Immature natural killer cell (primary cell): Measurements from ENCODE around the gene NFS1. TPM values are rescaled to one million over a fixed set of nuclear protein-coding genes. Genes with fewer than 3 reads are reported as not detected.
"Not testable (repeated sequence)": the region's sequence is repeated elsewhere in the genome, so short reads cannot be mapped to it uniquely, and the experiment has no call there.

Source experiments
- DNase-seq, 3 donors: peaks; one replicate each; pipeline ENCODE4 v3.0.0; 2022; ENCODE audit warnings: mixed read lengths in 1 of 3
- H3K27ac Mint-ChIP-seq, 6 donors: one replicate each; pipeline ENCODE4 v1.8.0; 2020; ENCODE audit warnings: mixed read lengths in 6 of 6, mild to moderate bottlenecking in 5 of 6, inconsistent platforms in 4 of 6, moderate library complexity in 3 of 6
- H3K27me3 Mint-ChIP-seq, 3 donors: one replicate each; pipeline ENCODE4 v1.8.0; 2020 to 2021; ENCODE audit warnings: low read depth in 3 of 3, mild to moderate bottlenecking in 3 of 3, mixed read lengths in 3 of 3, moderate library complexity in 3 of 3, inconsistent platforms in 1 of 3
- H3K36me3 Mint-ChIP-seq, 3 donors: one replicate each; pipeline ENCODE4 v1.8.0; 2020; ENCODE audit warnings: mixed read lengths in 3 of 3, inconsistent platforms in 2 of 3, mild to moderate bottlenecking in 2 of 3
- H3K4me1 Mint-ChIP-seq, 2 donors: one replicate each; pipeline ENCODE4 v1.8.0; 2020; ENCODE audit warnings: inconsistent platforms in 2 of 2, mild to moderate bottlenecking in 2 of 2, mixed read lengths in 2 of 2, moderate library complexity in 1 of 2
- H3K4me3 Mint-ChIP-seq, 5 donors: one replicate each; pipeline ENCODE4 v1.8.0; 2020; ENCODE audit warnings: mild to moderate bottlenecking in 5 of 5, mixed read lengths in 5 of 5, inconsistent platforms in 3 of 5, moderate library complexity in 3 of 5
- H3K9me3 Mint-ChIP-seq, 6 donors: one replicate each; pipeline ENCODE4 v1.8.0; 2020; ENCODE audit warnings: mild to moderate bottlenecking in 6 of 6, mixed read lengths in 6 of 6, inconsistent platforms in 4 of 6, moderate library complexity in 3 of 6
- polyA plus RNA-seq, 3 donors: library from polyadenylated mRNA; unstranded; fragments of 300-500 nt; fragmentation: Illumina TruSeq; gene quantifications; one replicate each; pipeline ENCODE4 v1.2.3, GENCODE V29; 2021

Gene NFS1
- polyA plus RNA-seq, 3 donors from 2014 or later, result 8.1 to 21.3 (median 20.0) TPM

DNA sequence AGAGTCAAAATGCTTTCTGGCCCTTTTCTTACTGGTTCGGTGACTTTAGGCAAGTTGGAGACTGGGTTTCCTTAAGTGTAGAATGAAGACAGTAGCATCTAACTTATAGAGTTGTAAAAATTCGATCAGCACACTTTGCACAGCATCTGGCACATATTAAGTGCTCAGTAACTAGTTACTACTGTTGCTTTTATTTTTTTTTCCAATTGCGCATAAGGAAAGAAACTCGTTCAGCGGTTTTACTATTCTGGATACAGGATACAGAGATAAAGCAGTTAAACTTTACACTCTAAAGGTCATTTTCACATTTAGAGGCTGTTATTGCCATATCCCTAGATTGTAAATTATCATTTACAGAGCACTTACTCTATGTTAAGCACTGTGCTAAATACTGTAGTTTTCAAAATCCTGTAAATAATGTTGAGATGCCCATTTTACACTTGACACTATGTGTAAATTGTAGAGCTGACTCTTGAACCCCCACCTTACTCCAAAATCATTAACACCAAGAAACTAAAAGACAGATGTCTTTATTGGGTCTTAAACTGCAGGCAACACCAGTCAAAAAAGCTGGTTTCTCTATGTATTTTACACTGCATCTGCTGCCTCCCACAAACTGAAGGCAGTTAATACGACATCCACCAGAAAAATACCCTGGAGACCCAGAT, 939 bp upstream of the NFS1 start:
- Mint-ChIP-seq H3K9me3 (no peaks in the 10 kb centered on the region), H3K4me3 (peak overlapping the region; percentile 89 to 97 (median 92)), H3K27me3 (peaks cover 15 to 53% (median 45%) of the 10 kb centered on the region in 3 donors), H3K27ac (peak overlapping the region; percentile 93 to 97 (median 95)), H3K4me1 (peaks cover 37 to 72% of the 10 kb centered on the region in 2 donors), H3K36me3 (peaks cover 11 to 36% (median 33%) of the 10 kb centered on the region in 3 donors)
- peak in 1 of 3 donors; percentile 2 for DNase-seq

DNA sequence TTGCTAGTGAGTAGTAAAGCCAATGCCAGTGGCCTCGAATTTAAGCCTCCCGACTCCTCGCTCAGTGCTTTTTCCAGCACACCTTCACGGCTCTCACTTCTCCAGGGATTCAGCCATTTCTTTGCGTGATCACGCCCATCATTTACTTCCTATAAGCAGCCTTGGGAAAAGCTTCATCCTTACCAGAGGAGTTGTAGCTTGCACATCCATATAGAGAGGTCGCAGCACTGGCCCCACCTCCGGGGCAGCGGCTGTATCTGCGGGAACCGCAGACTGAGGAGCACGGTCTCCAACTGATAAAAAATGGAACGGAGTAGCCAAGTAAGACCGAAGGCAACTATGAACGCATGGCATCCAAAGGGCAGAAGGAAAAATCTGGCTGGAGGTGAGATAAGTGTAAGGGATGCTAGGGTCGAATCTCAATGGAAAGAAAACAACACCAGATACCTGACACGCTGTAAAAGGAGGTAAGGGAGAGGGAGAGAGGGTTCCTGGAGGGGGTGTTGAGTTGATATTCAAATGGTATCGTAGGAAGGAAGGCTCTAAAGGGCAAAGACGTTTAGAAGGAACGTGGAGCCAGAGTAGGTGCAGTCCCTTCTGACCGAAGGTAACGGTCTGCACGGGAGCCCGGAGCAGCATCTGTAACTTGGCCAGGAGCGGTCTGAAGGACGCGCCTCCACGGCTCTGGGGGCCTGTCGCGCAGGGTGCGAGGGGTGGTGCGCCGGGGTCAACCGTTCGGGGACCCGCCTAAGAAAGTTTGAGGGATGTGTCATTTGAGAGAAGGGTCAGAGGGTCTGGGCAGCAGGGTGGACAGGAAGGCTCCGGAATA, 640 bp downstream of the NFS1 start:
- H3K27me3 Mint-ChIP-seq, result peaks cover 15 to 45% (median 38%) of the 10 kb centered on the region in 3 donors
- peak overlapping the region; percentile 89 to 97 (median 92) for H3K4me3 Mint-ChIP-seq
- H3K36me3 Mint-ChIP-seq, result peaks cover 1 to 22% (median 18%) of the 10 kb centered on the region in 3 donors
- peaks cover 35 to 56% of the 10 kb centered on the region in 2 donors for H3K4me1 Mint-ChIP-seq
- peak overlapping the region; percentile 92 to 97 (median 92) for H3K27ac Mint-ChIP-seq
- no peaks in the 10 kb centered on the region for H3K9me3 Mint-ChIP-seq
- no peak for DNase-seq

DNA sequence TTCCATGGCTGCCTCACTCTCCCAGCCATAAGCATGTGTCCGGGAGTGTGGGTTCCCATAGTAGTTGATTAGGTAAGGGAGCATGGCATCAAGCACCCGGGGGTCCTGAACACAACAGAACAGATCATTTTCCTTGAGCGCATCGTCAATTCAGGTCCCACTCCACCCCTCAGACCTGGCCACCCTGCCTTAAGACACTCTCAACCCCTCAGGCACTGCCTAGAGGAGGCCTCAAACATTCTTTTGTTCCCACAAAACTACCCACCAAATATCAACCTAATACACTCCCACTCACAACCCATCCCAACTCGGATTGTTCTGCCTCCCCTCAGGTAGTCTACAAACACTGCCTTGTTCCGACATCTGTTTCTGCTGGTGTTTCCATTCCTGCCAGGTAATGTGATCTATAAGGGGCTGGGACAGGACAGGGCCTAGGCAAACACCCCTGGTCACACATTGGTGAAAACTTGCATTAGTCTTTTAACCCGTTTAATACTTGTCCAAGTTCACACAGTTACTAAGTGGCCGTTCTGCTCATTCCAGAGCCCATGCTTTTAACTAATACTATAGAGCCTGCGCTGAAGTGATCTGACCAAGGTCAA, 1.4 kb downstream of the NFS1 start:
- peaks cover 35 to 50% of the 10 kb centered on the region in 2 donors for H3K4me1 Mint-ChIP-seq
- H3K27me3 Mint-ChIP-seq, result peaks cover 14 to 40% (median 33%) of the 10 kb centered on the region in 3 donors
- peak overlapping the region; percentile 89 to 97 (median 92) for H3K4me3 Mint-ChIP-seq
- no peaks in the 10 kb centered on the region for H3K9me3 Mint-ChIP-seq
- peaks cover 4 to 18% (median 11%) of the 10 kb centered on the region in 3 donors for H3K36me3 Mint-ChIP-seq
- peak overlapping the region; percentile 92 to 97 (median 92) for H3K27ac Mint-ChIP-seq
- no peak for DNase-seq

DNA sequence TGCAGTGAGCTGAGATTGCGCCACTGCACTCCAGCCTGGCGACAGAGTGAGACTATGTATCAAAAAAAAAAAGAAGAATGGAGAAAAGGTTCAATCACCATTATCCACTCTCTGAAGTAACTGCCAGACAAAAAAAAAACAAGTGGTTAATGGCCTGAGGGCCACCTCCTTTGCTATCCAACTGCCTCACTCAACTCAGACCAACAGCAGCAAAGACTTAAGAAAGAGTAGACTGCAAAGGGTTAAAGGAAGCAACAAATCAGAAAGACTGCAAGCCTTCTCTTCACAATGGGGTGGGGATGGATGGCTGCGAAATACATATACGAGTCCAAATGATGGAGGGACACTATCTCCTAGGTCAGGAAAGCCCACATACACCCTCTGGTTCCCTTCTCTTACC, 3.2 kb downstream of the NFS1 start:
- Mint-ChIP-seq H3K27ac (peak overlapping the region in 1 of 6 donors; percentile 28), H3K27me3 (peaks cover 5 to 25% (median 18%) of the 10 kb centered on the region in 3 donors), H3K4me1 (peaks cover 30 to 40% of the 10 kb centered on the region in 2 donors), H3K9me3 (no peaks in the 10 kb centered on the region), H3K36me3 (peaks cover 4 to 10% (median 4%) of the 10 kb centered on the region in 3 donors), H3K4me3 (no peak overlapping the region)
- no peak for DNase-seq

DNA sequence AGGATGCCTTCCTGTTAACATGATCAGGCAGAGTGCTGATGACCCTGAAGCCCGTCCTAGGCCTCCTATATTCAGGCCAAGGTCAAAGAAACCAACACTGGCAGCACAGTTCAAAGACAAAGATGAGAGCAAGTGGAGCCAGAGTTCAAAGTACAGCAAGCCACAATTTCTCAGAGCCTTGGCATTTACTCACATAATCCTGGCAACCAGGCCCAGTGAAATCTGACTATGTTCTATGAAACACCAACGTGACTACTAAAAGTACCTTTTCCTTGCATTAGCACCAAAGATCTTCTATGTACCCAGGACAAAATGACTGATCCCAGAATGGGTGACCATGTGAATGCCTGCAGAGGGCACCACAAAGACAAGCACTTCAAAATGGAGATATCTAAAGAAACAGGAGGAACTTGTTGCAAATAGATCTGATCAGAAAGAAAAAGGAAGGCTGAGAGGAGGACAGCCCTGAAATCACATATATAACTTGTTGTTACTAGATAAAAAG, 3.9 kb downstream of the NFS1 start:
- Mint-ChIP-seq H3K27me3 (peaks cover 5 to 18% (median 12%) of the 10 kb centered on the region in 3 donors), H3K36me3 (peaks cover 5 to 16% (median 10%) of the 10 kb centered on the region in 3 donors), H3K9me3 (no peaks in the 10 kb centered on the region), H3K27ac (peak overlapping the region in 1 of 6 donors; percentile 4), H3K4me3 (no peak overlapping the region), H3K4me1 (peaks cover 24 to 33% of the 10 kb centered on the region in 2 donors)
- no peak for DNase-seq

DNA sequence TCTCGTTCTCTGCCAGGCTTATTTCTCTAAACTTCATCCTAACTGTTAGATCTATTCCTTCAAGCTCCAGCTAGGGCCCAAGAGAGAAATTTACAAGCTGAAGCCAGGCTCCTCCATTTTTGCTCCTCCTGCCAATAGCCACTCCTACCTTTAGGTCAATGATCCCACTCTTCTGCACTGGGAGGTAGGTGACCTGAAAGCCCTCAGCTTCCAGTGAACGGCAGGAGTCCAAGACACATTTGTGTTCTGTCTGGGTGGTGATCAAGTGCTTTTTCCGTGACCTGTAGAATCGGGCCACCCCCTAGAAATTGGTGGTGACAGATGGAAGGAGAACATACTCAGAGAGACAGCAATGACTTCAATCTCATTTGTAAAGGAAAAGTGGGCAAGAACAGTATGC, 8.9 kb downstream of the NFS1 start:
- H3K27ac Mint-ChIP-seq, result no peak overlapping the region
- H3K4me3 Mint-ChIP-seq, result no peak overlapping the region
- peaks cover 15 to 34% (median 26%) of the 10 kb centered on the region in 3 donors for H3K36me3 Mint-ChIP-seq
- no peaks in the 10 kb centered on the region for H3K4me1 Mint-ChIP-seq
- no peak for DNase-seq
- peaks cover 0 to 2% (median 0%) of the 10 kb centered on the region in 3 donors for H3K27me3 Mint-ChIP-seq
- no peaks in the 10 kb centered on the region for H3K9me3 Mint-ChIP-seq

DNA sequence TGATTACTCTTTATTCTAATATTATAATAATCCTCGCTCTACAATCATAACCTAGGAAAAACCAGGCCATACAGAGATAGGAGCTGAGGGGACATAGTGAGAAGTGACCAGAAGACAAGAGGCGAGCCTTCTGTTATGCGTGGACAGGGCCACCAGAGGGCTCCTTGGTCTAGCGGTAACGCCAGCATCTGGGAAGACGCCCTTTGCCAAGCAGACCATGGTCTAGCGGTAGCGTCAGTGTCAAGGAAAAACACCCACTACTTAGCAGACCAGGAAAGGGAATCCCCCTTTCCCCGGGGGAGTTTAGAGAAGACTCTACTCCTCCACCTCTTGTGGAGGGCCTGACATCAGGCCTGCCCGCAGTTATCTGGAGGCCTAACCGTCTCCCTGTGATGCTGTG, 12.3 kb downstream of the NFS1 start:
- not testable (repeated sequence) for H3K9me3 Mint-ChIP-seq, H3K4me1 Mint-ChIP-seq, H3K4me3 Mint-ChIP-seq, H3K27me3 Mint-ChIP-seq, DNase-seq, H3K27ac Mint-ChIP-seq
- peaks cover 15 to 35% (median 22%) of the 10 kb centered on the region in 3 donors for H3K36me3 Mint-ChIP-seq

DNA sequence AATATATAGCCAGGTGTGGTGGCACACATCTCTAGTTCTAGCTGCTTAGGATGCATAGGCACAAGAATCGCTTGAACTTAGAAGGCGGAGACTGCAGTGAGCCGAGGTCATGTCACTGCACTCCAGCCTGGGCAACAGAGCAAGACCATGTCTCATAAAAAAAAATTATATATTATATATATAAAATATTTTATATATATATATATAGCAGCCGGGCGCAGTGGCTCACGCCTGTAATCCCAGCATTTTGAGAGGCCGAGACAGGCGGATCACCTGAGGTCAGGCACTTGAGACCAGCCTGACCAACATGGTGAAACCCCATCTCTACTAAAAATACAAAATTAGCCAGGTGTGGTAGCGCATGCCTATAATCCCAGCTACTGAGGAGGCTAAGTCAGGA, 13.8 kb downstream of the NFS1 start:
- not testable (repeated sequence) for H3K27me3 Mint-ChIP-seq, H3K27ac Mint-ChIP-seq, H3K9me3 Mint-ChIP-seq, H3K4me3 Mint-ChIP-seq, DNase-seq, H3K4me1 Mint-ChIP-seq
- H3K36me3 Mint-ChIP-seq, result peaks cover 14 to 35% (median 20%) of the 10 kb centered on the region in 3 donors

DNA sequence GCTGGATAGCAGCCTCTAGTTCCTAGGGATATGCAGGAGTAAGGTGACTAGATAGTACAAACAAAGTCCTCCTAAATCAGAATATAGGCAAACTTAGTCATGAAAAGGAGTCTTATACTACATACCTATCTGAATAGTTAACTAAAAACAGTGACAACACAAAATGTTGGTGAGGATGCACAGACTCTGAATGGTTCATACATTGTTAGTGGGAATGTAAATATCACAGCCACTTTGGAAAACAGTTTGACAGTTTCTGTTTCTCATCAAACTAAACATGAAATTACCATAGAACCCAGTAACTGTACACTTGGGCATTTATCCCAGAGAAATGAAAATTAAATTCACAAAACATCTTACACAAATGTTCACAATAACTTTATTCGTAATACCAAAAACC, 17.2 kb downstream of the NFS1 start:
- no peaks in the 10 kb centered on the region for H3K9me3 Mint-ChIP-seq
- peaks cover 6 to 28% (median 15%) of the 10 kb centered on the region in 3 donors for H3K36me3 Mint-ChIP-seq
- no peak for DNase-seq

DNA sequence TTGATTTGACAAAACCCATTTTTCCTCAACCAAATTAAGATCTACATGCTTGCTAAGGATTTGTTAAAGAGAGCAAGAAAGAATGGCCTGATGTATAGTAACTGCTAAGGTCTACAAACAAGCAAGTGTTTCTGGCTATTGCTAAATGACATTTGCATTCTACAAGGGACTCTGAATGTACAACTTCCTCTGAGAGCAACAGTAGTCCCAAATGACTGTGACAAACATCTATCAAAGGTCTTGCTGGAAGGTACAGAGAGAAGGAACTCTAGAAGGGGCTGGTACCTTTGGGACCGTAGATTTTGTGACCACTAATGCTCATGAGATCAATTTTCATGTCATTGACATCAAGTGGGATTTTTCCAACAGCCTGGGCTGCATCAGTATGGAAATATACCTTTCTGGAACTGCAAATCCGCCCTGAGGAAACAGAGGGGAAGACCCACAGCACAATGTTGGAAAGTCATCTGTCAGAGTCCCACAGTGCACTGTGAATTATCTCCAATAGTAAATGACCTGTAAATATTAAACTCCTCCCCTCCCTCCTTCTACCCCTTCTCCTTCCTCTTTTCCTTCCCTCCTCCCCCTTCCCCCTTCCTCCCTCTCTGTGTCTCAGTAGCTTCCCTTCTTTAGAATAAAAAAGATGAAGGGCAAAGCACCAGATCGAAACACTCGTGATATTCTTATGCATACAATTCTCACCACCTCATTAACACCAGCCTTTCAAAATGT, 18.5 kb downstream of the NFS1 start:
- Mint-ChIP-seq H3K4me3 (no peak overlapping the region), H3K36me3 (peaks cover 3 to 22% (median 11%) of the 10 kb centered on the region in 3 donors), H3K27ac (peak overlapping the region in 1 of 6 donors; percentile 22), H3K9me3 (no peaks in the 10 kb centered on the region), H3K27me3 (peaks cover 0 to 2% (median 0%) of the 10 kb centered on the region in 3 donors), H3K4me1 (no peaks in the 10 kb centered on the region)
- no peak for DNase-seq

More for the DNA sequence above, 17.2 kb downstream of the NFS1 start:
- peaks cover 0 to 2% (median 0%) of the 10 kb centered on the region in 3 donors for H3K27me3 Mint-ChIP-seq
- H3K4me3 Mint-ChIP-seq, result no peak overlapping the region
- H3K27ac Mint-ChIP-seq, result no peak overlapping the region
- H3K4me1 Mint-ChIP-seq, result no peaks in the 10 kb centered on the region

DNA sequence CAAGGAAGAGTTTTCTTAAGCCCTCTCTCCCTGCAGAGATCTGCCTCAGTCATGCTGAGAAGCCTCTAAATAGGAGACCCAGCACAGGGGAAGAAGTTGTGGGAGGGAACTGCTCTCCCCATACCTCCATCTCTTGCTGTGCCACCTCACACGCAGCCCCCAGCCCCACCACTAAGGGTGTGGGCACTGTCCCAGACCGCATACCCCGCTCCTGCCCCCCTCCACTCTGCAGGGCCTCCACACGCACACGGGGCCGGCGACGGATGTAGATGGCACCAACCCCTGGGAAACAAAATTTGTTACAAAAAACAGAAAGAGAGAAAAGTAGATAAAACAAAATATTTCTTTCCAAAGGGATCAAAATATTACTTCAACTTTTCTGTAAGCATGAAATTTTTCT, 24.2 kb downstream of the NFS1 start:
- H3K36me3 Mint-ChIP-seq, result peaks cover 16 to 39% (median 20%) of the 10 kb centered on the region in 3 donors
- H3K9me3 Mint-ChIP-seq, result no peaks in the 10 kb centered on the region
- H3K4me3 Mint-ChIP-seq, result no peak overlapping the region
- no peak overlapping the region for H3K27ac Mint-ChIP-seq
- H3K4me1 Mint-ChIP-seq, result no peaks in the 10 kb centered on the region
- no peak for DNase-seq
- H3K27me3 Mint-ChIP-seq, result peaks cover 0 to 2% (median 0%) of the 10 kb centered on the region in 3 donors

DNA sequence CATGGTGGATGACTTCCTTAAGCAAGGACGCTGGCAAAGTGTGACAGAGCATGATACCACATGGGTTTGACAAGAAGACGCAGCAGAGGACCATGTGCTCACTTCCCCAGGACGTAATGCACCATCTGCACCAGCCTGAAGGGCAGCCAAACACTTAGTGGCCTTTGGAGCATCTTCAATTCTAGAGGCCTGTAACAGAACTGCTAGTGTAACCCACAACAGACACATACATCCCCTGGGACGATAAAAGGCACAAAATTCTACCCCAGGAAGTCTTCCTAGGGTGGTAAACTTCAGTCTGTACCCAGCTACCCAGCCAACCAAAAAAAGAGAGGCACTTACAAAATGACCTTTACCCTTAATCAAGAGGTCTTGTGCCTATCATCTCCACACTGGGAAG, 25.3 kb downstream of the NFS1 start:
- H3K36me3 Mint-ChIP-seq, result peaks cover 16 to 37% (median 17%) of the 10 kb centered on the region in 3 donors
- no peak overlapping the region for H3K4me3 Mint-ChIP-seq

DNA sequence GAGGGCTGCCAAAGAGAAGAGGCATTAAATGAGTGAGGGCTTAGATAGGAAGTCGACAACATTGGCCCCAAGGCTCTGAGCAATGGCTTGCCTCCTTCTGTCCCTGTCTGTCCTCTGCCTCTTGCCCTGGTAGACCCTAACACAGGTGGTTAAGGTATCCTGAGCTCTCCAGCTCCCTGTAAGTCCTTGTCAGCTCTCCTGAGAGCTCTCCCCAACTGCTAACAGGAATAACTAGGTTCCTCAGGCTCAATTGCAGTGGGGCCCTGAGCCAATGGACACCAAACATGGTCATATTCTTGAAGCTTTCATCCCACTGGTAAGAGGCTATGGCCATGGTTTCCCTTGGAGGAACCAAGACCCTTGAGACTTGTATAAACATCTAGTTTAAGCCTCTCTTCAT, 29.5 kb downstream of the NFS1 start:
- H3K27ac Mint-ChIP-seq, result no peak overlapping the region
- H3K9me3 Mint-ChIP-seq, result no peaks in the 10 kb centered on the region
- peaks cover 12 to 38% (median 20%) of the 10 kb centered on the region in 3 donors for H3K36me3 Mint-ChIP-seq
- H3K4me1 Mint-ChIP-seq, result peaks cover 4 to 5% of the 10 kb centered on the region in 2 donors
- H3K4me3 Mint-ChIP-seq, result no peak overlapping the region
- DNase-seq, result no peak
- H3K27me3 Mint-ChIP-seq, result peaks cover 3 to 5% (median 5%) of the 10 kb centered on the region in 3 donors

More for the DNA sequence above, 25.3 kb downstream of the NFS1 start:
- Mint-ChIP-seq H3K27ac (no peak overlapping the region), H3K4me1 (no peaks in the 10 kb centered on the region), H3K27me3 (peaks cover 0 to 2% (median 0%) of the 10 kb centered on the region in 3 donors), H3K9me3 (no peaks in the 10 kb centered on the region)
- no peak for DNase-seq
